H1 (cell line): ENCODE data around the gene MACROD2. TPM values are rescaled to one million over a fixed set of nuclear protein-coding genes. Genes with fewer than 3 reads are reported as not detected.

Experiments
- CTCF ChIA-PET: fragments of 300-600 bp; sonication (Branson Sonifier 250); formaldehyde crosslinking; loops from one replicate; lab custom pipeline; 2021; ENCODE audit not compliant: partially characterized antibody; lab: Charles Lee
- POLR2A ChIA-PET: fragments of 300-600 bp; sonication (Branson Sonifier 250); formaldehyde crosslinking; loops from one replicate; lab custom pipeline; 2021; ENCODE audit warnings: inconsistent platforms; ENCODE audit not compliant: partially characterized antibody; lab: Charles Lee
- DNase-seq, 2 experiments: peaks; one replicate each; pipeline versions ENCODE4 v3.0.0 to v3.0.0-alpha.2; 2010 to 2022; ENCODE audit warnings: low spot score in 2 of 2, low read depth in 1 of 2, mixed read lengths in 1 of 2
- FAIRE-seq: peaks from 2 replicates; lab custom pipeline; 2011; peaks lifted over from hg19 to GRCh38; lab: Jason Lieb, UNC
- H2AFZ ChIP-seq: 2 replicates; pipeline ENCODE4 v1.8.1; 2012; ENCODE audit warnings: low read length, inconsistent platforms
- H2AK5ac ChIP-seq: 2 replicates; pipeline ENCODE4 v1.6.1; 2013; ENCODE audit warnings: low read depth, low read length
- H2BK120ac ChIP-seq: replicated peaks from 2 replicates; pipeline ENCODE3; 2013; ENCODE audit warnings: low read depth, low read length, inconsistent platforms
- H2BK12ac ChIP-seq: 2 replicates; pipeline ENCODE4 v1.6.1; 2013; ENCODE audit warnings: low read depth, low read length
- H2BK15ac ChIP-seq: 2 replicates; pipeline ENCODE4 v1.6.1; 2013; ENCODE audit warnings: low read length
- H2BK20ac ChIP-seq: 2 replicates; pipeline ENCODE4 v1.6.1; 2013; ENCODE audit warnings: low read length
- H2BK5ac ChIP-seq: 2 replicates; pipeline ENCODE4 v1.6.1; 2013; ENCODE audit warnings: low read depth, low read length
- H3K14ac ChIP-seq: 2 replicates; pipeline ENCODE4 v1.6.1; 2013; ENCODE audit warnings: inconsistent platforms; ENCODE audit not compliant: insufficient read length
- H3K18ac ChIP-seq: 2 replicates; pipeline ENCODE4 v1.6.1; 2013; ENCODE audit warnings: low read length; ENCODE audit errors: extremely low read depth
- H3K23ac ChIP-seq: 2 replicates; pipeline ENCODE4 v1.6.1; 2013; ENCODE audit warnings: inconsistent platforms; ENCODE audit not compliant: insufficient read length
- H3K23me2 ChIP-seq: 2 replicates; pipeline ENCODE4 v1.6.1; 2013; ENCODE audit warnings: low read depth, low read length
- H3K27ac ChIP-seq: 2 replicates; pipeline ENCODE4 v1.6.1; 2011; ENCODE audit warnings: low read depth, low read length, inconsistent platforms
- H3K27me3 ChIP-seq, 4 experiments: replicated peaks in 1 of 4; 1 replicate in 1 of 4; 2 replicates in 3 of 4; pipeline versions ENCODE4 v1.6.1 to v1.8.1; 2011 to 2013; ENCODE audit warnings: low read length in 3 of 4, mild to moderate bottlenecking in 3 of 4, inconsistent platforms in 2 of 4, mixed read lengths in 2 of 4, moderate library complexity in 1 of 4; ENCODE audit not compliant: control insufficient read depth in 3 of 4, insufficient read depth in 3 of 4; ENCODE audit errors: extremely low read depth in 1 of 4
- H3K36me3 ChIP-seq, 4 experiments: 2 replicates each; pipeline versions ENCODE4 v1.6.1 to v1.8.1; 2011 to 2013; ENCODE audit warnings: mild to moderate bottlenecking in 4 of 4, low read length in 3 of 4, moderate library complexity in 2 of 4, control low read depth in 1 of 4, inconsistent platforms in 1 of 4; ENCODE audit not compliant: insufficient read depth in 4 of 4, control insufficient read depth in 2 of 4
- H3K4ac ChIP-seq: replicated peaks from 2 replicates; pipeline ENCODE3; 2013; ENCODE audit warnings: low read length, low read depth, mixed read lengths, inconsistent platforms; ENCODE audit not compliant: insufficient read length
- H3K4me1 ChIP-seq, 4 experiments: replicated peaks in 1 of 4; 1 replicate in 1 of 4; 2 replicates in 3 of 4; pipeline versions ENCODE4 v1.6.1 to v1.8.1; 2011 to 2013; ENCODE audit warnings: low read length in 3 of 4, inconsistent platforms in 2 of 4, mixed read lengths in 1 of 4; ENCODE audit not compliant: insufficient read depth in 4 of 4, control insufficient read depth in 3 of 4
- H3K4me2 ChIP-seq, 2 experiments: 2 replicates each; pipeline versions ENCODE4 v1.6.1 to v1.8.1; 2011 to 2013; ENCODE audit warnings: low read depth in 2 of 2, low read length in 2 of 2, control low read depth in 1 of 2, inconsistent platforms in 1 of 2, mild to moderate bottlenecking in 1 of 2; ENCODE audit not compliant: insufficient read depth in 1 of 2
- H3K4me3 ChIP-seq, 4 experiments: fragments of 200-600, 300-600 bp in 1 of 4; sonication (generic), shearing (Covaris generic), sonication (Bioruptor Twin) in 1 of 4; 2 replicates each; pipeline versions ENCODE4 v1.5.1 to v1.8.1; 2011 to 2016; ENCODE audit warnings: low read length in 4 of 4, low read depth in 3 of 4, control low read depth in 2 of 4, inconsistent platforms in 2 of 4, mild to moderate bottlenecking in 2 of 4, mixed read lengths in 1 of 4, moderate library complexity in 1 of 4; ENCODE audit not compliant: insufficient read depth in 2 of 4; ENCODE audit errors: extremely low read depth in 1 of 4
- H3K56ac ChIP-seq: replicated peaks from 2 replicates; pipeline ENCODE3; 2013; ENCODE audit warnings: low read depth, mild to moderate bottlenecking, mixed read lengths, low read length, inconsistent platforms; ENCODE audit not compliant: insufficient read length
- H3K79me1 ChIP-seq: 2 replicates; pipeline ENCODE4 v1.6.1; 2013; ENCODE audit warnings: low read depth, low read length, control low read depth
- H3K79me2 ChIP-seq, 2 experiments: 2 replicates each; pipeline versions ENCODE4 v1.6.1 to v1.8.1; 2012 to 2013; ENCODE audit warnings: low read length in 2 of 2, mild to moderate bottlenecking in 2 of 2, inconsistent platforms in 1 of 2; ENCODE audit not compliant: insufficient read depth in 2 of 2, control insufficient read depth in 1 of 2
- H3K9ac ChIP-seq, 4 experiments: replicated peaks in 1 of 4; 1 replicate in 1 of 4; 2 replicates in 3 of 4; pipeline versions ENCODE4 v1.6.1 to v1.8.1; 2011 to 2013; ENCODE audit warnings: low read depth in 3 of 4, low read length in 3 of 4, control low read depth in 2 of 4, mild to moderate bottlenecking in 2 of 4, moderate library complexity in 2 of 4, inconsistent platforms in 1 of 4; ENCODE audit errors: extremely low read depth in 1 of 4
- H3K9me3 ChIP-seq, 2 experiments: 2 replicates each; pipeline versions ENCODE4 v1.6.1 to v1.8.1; 2012 to 2013; ENCODE audit warnings: mild to moderate bottlenecking in 2 of 2, moderate library complexity in 2 of 2, control low read depth in 1 of 2, inconsistent platforms in 1 of 2, low read depth in 1 of 2, low read length in 1 of 2, mixed read lengths in 1 of 2; ENCODE audit not compliant: insufficient read depth in 2 of 2
- H4K20me1 ChIP-seq, 2 experiments: replicated peaks in 1 of 2; 2 replicates each; pipeline versions ENCODE3 to v1.8.1; 2011 to 2013; ENCODE audit warnings: inconsistent platforms in 2 of 2, low read length in 2 of 2, mild to moderate bottlenecking in 1 of 2; ENCODE audit not compliant: insufficient read depth in 2 of 2, control insufficient read depth in 1 of 2
- H4K5ac ChIP-seq: 2 replicates; pipeline ENCODE4 v1.6.1; 2013; ENCODE audit warnings: low read length, low read depth, mixed read lengths, inconsistent platforms; ENCODE audit not compliant: insufficient read length
- H4K8ac ChIP-seq: 2 replicates; pipeline ENCODE4 v1.8.0; 2013; ENCODE audit warnings: mild to moderate bottlenecking, moderate library complexity, low read length, inconsistent platforms; ENCODE audit not compliant: insufficient read depth; ENCODE audit errors: extremely low read depth
- H4K91ac ChIP-seq: replicated peaks from 2 replicates; pipeline ENCODE3; 2013; ENCODE audit warnings: low read length, mixed read lengths, inconsistent platforms; ENCODE audit not compliant: insufficient read length
- JUN ChIP-seq: IDR thresholded peaks from 2 replicates; pipeline ENCODE4 v1.6.1; 2011; ENCODE audit warnings: low read depth, mild to moderate bottlenecking, improper control_type of control experiment, low read length
- KDM4A ChIP-seq: IDR thresholded peaks from one replicate; pipeline ENCODE4 v1.7.1; 2012; ENCODE audit warnings: low read depth, mild to moderate bottlenecking, moderate library complexity, low read length, inconsistent platforms; ENCODE audit not compliant: severe bottlenecking
- RBBP5 ChIP-seq: IDR thresholded peaks from 2 replicates; pipeline ENCODE4 v1.7.1; 2012; ENCODE audit warnings: low read depth, mild to moderate bottlenecking, inconsistent platforms, low read length, moderate library complexity, borderline replicate concordance
- ZNF274 ChIP-seq: IDR thresholded peaks from 2 replicates; pipeline ENCODE4 v1.7.0; 2012; ENCODE audit warnings: low read length, borderline replicate concordance; ENCODE audit errors: extremely low read depth
- polyA plus RNA-seq, 7 experiments: library from polyadenylated mRNA; depleted of rRNA in 3 of 7; stranded (reverse) in 5 of 7; unstranded in 2 of 7; fragments of >200 nt in 5 of 7; fragments of 200-250 nt in 2 of 7; gene quantifications; 1 replicate in 5 of 7; 2 replicates in 1 of 7; 4 replicates in 1 of 7; pipeline versions ENCODE4 v1.2.1 to v1.2.3, GENCODE V29; 2011 to 2013; ENCODE audit warnings: missing spikeins in 2 of 7, mixed read lengths in 2 of 7
- total RNA-seq: library from RNA; stranded (reverse); fragmentation: NEBNext Ultra II Directional; extraction: Animal tissue kit (Norgen Biotek cat#: 25700); gene quantifications from 2 replicates; pipeline ENCODE4 v1.2.1, GENCODE V29; 2021

MACROD2 gene
- total and polyA plus RNA-seq, 2 of the 8 experiments (the other 6 are each of a cell fraction or from before 2014, with no cell fraction given): 0.70 to 3.9 TPM

DNA sequence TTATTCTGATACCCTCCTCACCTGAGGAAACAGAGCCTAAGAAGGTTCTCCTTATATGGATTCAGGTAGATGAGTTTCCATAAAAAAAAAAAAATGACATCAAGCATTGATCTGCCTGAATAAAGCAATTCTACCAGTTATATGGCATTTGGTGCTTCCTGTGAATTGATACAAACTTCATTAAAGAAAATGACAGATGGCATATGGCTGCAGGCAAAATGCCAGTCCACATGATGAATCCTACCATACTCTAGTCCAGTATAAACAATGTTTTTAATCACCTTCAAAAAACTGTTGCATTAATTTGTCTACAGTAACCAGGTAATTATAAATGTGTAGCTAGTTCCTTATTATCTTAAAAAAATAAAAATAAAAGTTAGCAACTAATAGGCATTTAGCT is 901.3 kb downstream of the MACROD2 start:
- TF ChIP-seq RBBP5: no peak
- TF ChIP-seq KDM4A: no peak
- no peak for TF ChIP-seq JUN
- TF ChIP-seq ZNF274: no peak
- no peak for FAIRE-seq

More for the DNA sequence above, 901.3 kb downstream of the MACROD2 start:
- Histone ChIP-seq H3K27me3 (no peaks in the 10 kb centered on the region), H3K23me2 (no peaks in the 10 kb centered on the region), H2BK15ac (no peak overlapping the region), H3K79me2 (no peaks in the 10 kb centered on the region), H2BK120ac (no peak overlapping the region), H3K4ac (no peak overlapping the region), H3K9ac (no peak overlapping the region), H4K5ac (no peak overlapping the region), H3K4me2 (no peak overlapping the region), H2AK5ac (no peak overlapping the region), H3K4me1 (no peaks in the 10 kb centered on the region), H3K23ac (no peak overlapping the region), H3K18ac (no peak overlapping the region), H2AFZ (no peak overlapping the region), H2BK12ac (no peak overlapping the region), H3K36me3 (no peaks in the 10 kb centered on the region), H4K20me1 (no peaks in the 10 kb centered on the region), H4K8ac (no peak overlapping the region), H2BK5ac (no peak overlapping the region), H3K9me3 (no peaks in the 10 kb centered on the region; a peak in 1 of 4 replicates), H3K79me1 (no peaks in the 10 kb centered on the region), H2BK20ac (no peak overlapping the region), H4K91ac (no peak overlapping the region), H3K27ac (no peak overlapping the region), H3K4me3 (no peak overlapping the region), H3K56ac (no peak overlapping the region), H3K14ac (no peak overlapping the region)
- ChIA-PET CTCF (no interaction called here), POLR2A (no interaction called here)
- no peak for DNase-seq
